ENCODE data around the gene VPS39.

DNA sequence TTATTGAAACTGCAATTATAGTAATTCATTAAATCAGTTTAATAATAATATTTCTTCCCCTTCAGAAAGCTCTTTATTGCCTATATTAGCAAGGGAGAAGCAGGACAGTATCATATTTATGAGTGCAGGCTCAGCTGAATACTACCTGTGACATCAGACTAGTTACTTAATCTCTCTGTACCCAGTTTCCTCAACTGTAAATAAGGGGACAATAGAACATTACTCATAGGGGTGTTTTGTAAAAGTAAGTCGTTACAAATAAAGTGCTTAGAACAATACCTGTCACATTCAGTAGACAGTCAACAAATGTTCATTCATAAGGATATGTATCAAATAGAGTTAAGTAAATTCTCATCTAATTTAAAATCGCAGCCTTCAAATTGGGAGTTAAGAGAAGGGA, 12.1 kb upstream of the VPS39 start:
- TF ChIP-seq CTCF (IDR thresholded peaks at IDR 0.05; ENCODE audit: extremely low read depth in 1 of 2, insufficient read depth in 1 of 2, low read depth in 1 of 2, low read length in 2 of 2) (no peak), POLR2AphosphoS5 (IDR thresholded peaks at IDR 0.05; ENCODE audit: insufficient read depth, low read depth, low read length) (no peak), POLR2A (IDR thresholded peaks at IDR 0.05; ENCODE audit: low read depth, low read length) (no peak), MAX (IDR thresholded peaks at IDR 0.05; ENCODE audit: insufficient read depth, insufficient read length) (no peak), EZH2 (IDR thresholded peaks at IDR 0.05; ENCODE audit: borderline replicate concordance, low read depth, low read length, severe bottlenecking) (no peak)
